Thoracic aorta (tissue), 2 donors: Measurements from ENCODE around the gene ANKRD26. TPM values are rescaled to one million over a fixed set of nuclear protein-coding genes. Genes with fewer than 3 reads are reported as not detected.
"Not testable (repeated sequence)": the region's sequence is repeated elsewhere in the genome, so short reads cannot be mapped to it uniquely, and the experiment has no call there.

ENCODE experiments used
- ATAC-seq: fragments of 150-250 bp; one replicate; pipeline ENCODE4 v1.8.0; 2017; ENCODE audit warnings: low read depth; ENCODE audit not compliant: insufficient number of reproducible peaks, low FRiP score
- DNase-seq: peaks from one replicate; pipeline ENCODE4 v3.0.0-alpha.2; 2020; ENCODE audit warnings: low spot score
- H3K27ac ChIP-seq, 2 donors: fragments of 200-600 bp; sonication (generic); 1 replicate in 1 of 2; 2 replicates in 1 of 2; pipeline ENCODE4 v1.5.1; 2016; ENCODE audit warnings: mild to moderate bottlenecking in 2 of 2, moderate library complexity in 2 of 2
- H3K27me3 ChIP-seq: fragments of 200-600 bp; sonication (generic); replicated peaks from 2 replicates; pipeline ENCODE4 v1.6.0; 2016; ENCODE audit warnings: mild to moderate bottlenecking; ENCODE audit not compliant: insufficient read depth
- H3K36me3 ChIP-seq: fragments of 200-600 bp; sonication (generic); one replicate; pipeline ENCODE4 v1.5.1; 2016
- H3K4me1 ChIP-seq, 2 donors: fragments of 200-600 bp; sonication (generic); 1 replicate in 1 of 2; 2 replicates in 1 of 2; pipeline versions ENCODE4 v1.5.1 to v1.6.0; 2016; ENCODE audit warnings: low read depth in 2 of 2, mild to moderate bottlenecking in 1 of 2; ENCODE audit not compliant: control insufficient read depth in 1 of 2
- H3K4me3 ChIP-seq: fragments of 200-600 bp; sonication (generic); 2 replicates; pipeline ENCODE4 v1.5.1; 2016; ENCODE audit warnings: mild to moderate bottlenecking
- H3K9me3 ChIP-seq: fragments of 200-600 bp; sonication (generic); 2 replicates; pipeline ENCODE4 v1.5.1; 2016
- CTCF ChIP-seq: fragments of 200-600 bp; sonication (generic); IDR thresholded peaks from one replicate; pipeline ENCODE4 v1.5.1; 2019; ENCODE audit warnings: antibody characterized with exemption
- total RNA-seq, 2 donors: library from RNA; depleted of rRNA; stranded (reverse); fragments of >200 nt; gene quantifications; one replicate each; pipeline versions ENCODE4 v1.1.0 to v1.2.3, GENCODE V29; 2016

Gene ANKRD26
- total RNA-seq, 2 donors from 2014 or later, result 7.2 to 8.0 TPM

- DNase-seq, result no peak
- no peak for TF ChIP-seq CTCF
- Histone ChIP-seq H3K27ac (no peak overlapping the region), H3K27me3 (no peaks in the 10 kb centered on the region), H3K9me3 (no peaks in the 10 kb centered on the region), H3K36me3 (no peaks in the 10 kb centered on the region), H3K4me1 (no peaks in the 10 kb centered on the region), H3K4me3 (no peak overlapping the region)
- ATAC-seq, result no peak
These were observed 11.9 kb downstream of the ANKRD26 start for GRCh38 chr10:27088119-27089044.

GRCh38 chr10:27072436-27073114 lies 27.7 kb downstream of the ANKRD26 start:
- Histone ChIP-seq H3K9me3 (no peaks in the 10 kb centered on the region), H3K36me3 (peaks cover 22% of the 10 kb centered on the region), H3K4me1 (no peaks in the 10 kb centered on the region), H3K4me3 (no peak overlapping the region), H3K27me3 (no peaks in the 10 kb centered on the region), H3K27ac (no peak overlapping the region)
- ATAC-seq, result no peak
- no peak for DNase-seq
- no peak for TF ChIP-seq CTCF

- Histone ChIP-seq H3K36me3 (peaks cover 9% of the 10 kb centered on the region), H3K27ac (no peak overlapping the region), H3K4me1 (no peaks in the 10 kb centered on the region), H3K9me3 (no peaks in the 10 kb centered on the region), H3K27me3 (no peaks in the 10 kb centered on the region), H3K4me3 (no peak overlapping the region)
- no peak for TF ChIP-seq CTCF
- DNase-seq (no peak), ATAC-seq (no peak)
These were observed 31.9 kb downstream of the ANKRD26 start for GRCh38 chr10:27068217-27068891.

- H3K9me3 ChIP-seq, result no peaks in the 10 kb centered on the region
- no peak overlapping the region for H3K27ac ChIP-seq
- no peak overlapping the region for H3K4me3 ChIP-seq
- no peak for TF ChIP-seq CTCF
- no peak for ATAC-seq
- H3K27me3 ChIP-seq, result no peaks in the 10 kb centered on the region
- no peaks in the 10 kb centered on the region for H3K36me3 ChIP-seq
- H3K4me1 ChIP-seq, result no peaks in the 10 kb centered on the region
- DNase-seq, result no peak
These were observed 35.2 kb downstream of the ANKRD26 start for GRCh38 chr10:27065084-27065483.

- Histone ChIP-seq H3K27me3 (no peaks in the 10 kb centered on the region), H3K4me3 (no peak overlapping the region), H3K9me3 (no peaks in the 10 kb centered on the region), H3K27ac (no peak overlapping the region), H3K4me1 (no peaks in the 10 kb centered on the region), H3K36me3 (no peaks in the 10 kb centered on the region)
- ATAC-seq (no peak), DNase-seq (no peak)
- TF ChIP-seq CTCF, result no peak
These were observed 47.6 kb downstream of the ANKRD26 start for GRCh38 chr10:27052656-27053055.

- DNase-seq, H3K36me3 ChIP-seq, H3K4me1 ChIP-seq, H3K4me3 ChIP-seq, H3K27me3 ChIP-seq, H3K9me3 ChIP-seq, ATAC-seq, H3K27ac ChIP-seq: not testable (repeated sequence)
These were observed 55.0 kb downstream of the ANKRD26 start for GRCh38 chr10:27045247-27045646.
